NCI-H82 treated with DMSO at 0.1 percent for 48 hours (cell line): ENCODE results near the gene NALF2.

Source experiments
- DNase-seq: peaks from one replicate; lab custom pipeline; 2025; ENCODE audit not compliant: unreplicated experiment; lab: John Stamatoyannopoulos, UW

Gene NALF2

DNA sequence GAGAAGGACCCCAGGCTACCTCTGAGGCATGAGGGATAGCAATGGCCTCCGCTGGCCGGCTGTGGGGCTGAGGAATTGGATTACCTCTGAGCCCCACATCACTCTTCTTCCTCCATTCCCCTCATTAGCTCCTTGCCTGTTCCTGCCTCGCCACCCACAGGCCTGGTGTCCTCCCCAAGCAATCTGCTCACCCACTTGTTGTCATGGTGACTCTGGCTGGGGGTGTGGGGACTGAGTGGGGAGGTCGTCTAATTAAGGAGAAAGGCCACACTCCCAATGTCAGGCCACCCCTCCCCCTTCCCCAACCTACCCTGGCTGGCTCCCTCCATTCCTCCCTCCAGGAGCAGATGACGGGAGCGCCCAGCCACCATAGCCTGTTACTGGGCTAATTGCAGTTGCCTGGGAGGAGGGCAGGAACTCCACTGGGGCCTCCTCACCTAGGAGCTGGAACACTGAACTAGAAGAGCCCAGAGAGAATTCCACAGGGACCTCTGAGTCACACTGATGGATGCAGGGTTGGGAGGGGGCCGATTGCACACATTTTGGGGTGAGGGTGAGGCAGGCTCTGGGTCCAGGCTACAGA, 20.7 kb downstream of the NALF2 start:
- no peak for DNase-seq

DNA sequence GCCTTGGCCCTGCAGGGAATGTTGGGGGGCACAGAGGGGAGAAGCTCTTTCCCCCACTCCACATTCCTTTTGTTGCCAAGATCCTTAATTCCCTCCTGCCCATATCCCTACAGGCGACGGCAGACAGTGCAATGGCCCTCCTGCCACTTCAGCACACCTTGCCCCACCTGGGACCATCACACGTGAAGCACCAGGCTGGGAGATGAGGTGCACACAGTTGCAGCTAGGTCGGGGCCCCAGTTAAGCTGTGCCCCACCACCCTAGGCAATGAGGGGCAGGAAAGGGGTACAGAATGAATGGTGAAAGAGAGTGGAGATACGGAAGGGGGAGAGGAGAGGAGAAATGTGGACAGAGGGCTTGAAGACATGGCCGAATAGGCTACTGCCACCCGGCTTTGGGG, 26.2 kb downstream of the NALF2 start:
- DNase-seq, result no peak

DNA sequence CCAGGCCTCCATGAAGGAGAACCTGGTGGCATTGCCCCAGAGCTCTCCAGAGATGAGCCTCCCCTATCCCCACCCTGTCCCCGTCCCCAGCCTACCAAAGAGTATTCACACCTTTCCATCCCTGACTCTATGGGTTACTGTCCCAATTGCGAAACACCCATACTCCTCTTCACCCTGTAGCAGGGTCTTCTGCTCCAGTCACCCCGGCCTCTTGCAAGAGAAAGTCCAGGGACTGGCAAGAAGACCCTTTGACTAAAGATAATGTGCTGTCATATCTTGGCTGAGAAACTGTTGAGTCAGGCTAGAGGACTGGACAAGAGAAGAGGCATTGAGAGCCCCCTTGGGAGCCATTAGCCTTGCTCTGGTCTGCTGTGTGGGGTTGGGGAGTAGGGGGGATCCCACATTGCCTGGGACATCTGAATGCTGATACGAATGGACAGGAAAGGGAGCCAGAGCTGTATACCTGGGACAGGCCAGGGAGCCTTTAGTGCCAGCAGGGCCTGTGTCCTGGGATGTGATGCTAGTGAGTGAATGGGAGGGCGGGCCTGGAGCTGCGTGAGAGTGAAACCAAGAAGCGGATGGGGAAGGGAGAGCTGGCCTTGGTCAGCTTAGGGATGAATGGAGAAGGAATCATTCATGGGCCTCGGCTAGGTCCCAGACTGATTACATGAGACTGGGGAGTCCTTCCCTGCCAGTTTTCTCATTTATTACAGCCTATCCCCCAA, 27.1 kb downstream of the NALF2 start:
- DNase-seq, result no peak

DNA sequence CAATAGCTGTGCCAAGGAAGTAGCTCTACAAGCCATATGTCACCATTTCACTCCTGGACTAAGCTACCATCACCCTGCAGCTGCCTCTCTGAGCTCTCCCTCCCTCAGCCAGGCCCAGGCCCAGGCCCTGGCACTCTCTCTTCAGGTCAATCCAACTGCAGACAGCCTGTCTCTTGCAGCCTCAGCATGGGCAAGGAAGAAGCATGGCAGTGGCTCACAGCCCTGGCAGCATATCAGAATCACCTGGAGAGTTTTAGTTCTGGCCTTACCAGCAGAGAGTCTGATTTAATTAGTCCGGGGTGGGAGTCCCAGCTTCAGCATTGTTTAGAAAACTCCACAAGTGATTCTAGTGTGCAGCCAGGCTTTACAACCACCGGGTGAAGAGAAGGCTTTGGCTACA, 31.5 kb downstream of the NALF2 start:
- DNase-seq, result no peak

DNA sequence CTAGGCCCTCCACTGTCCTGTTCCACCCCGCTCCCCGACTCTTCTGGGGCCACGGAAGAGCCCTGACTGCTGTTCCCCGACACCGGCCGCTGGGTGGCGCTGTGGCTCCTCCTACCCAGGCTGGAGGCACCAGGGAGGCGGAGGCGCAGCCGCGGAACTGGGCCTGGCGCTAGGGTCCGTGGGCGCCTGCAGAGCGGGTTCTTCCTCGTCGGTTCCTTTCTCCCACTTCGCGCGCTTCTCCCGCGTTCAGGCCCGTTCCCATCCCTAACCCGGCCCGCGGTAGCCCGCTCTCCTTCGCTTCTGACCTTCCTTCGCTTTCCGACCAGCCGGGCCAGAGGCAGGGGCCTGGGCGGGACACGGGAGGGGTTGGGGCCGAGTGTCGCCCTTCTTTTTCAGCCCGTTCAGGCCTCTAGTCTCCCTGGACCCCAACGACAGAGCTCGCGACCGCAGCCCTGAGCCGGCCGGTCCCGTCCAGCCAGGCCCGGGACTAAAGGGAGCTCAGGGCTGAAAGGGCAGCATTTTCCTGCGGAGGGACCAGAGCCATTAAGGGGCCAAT, 34.3 kb downstream of the NALF2 start:
- DNase-seq, result peak; percentile 2

DNA sequence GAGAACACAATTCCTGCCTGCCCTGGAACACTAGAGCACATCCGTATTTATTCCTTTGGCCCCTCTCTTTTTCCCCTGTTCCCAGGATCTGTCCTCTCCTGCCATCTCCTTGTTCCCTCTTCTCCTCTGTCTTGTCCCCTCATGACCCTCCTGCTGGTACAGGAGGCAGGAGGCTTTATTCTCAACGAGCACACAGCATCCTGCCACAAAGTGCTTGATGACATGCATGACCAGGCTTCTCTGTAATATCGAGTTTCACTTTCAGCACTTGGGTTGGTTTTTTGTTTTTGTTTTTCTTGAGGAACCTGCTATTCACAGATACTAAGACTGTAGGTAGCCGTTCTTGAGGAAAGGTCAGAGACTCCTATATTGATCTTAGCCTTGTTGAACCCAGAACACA, 35.3 kb downstream of the NALF2 start:
- DNase-seq, result no peak

DNA sequence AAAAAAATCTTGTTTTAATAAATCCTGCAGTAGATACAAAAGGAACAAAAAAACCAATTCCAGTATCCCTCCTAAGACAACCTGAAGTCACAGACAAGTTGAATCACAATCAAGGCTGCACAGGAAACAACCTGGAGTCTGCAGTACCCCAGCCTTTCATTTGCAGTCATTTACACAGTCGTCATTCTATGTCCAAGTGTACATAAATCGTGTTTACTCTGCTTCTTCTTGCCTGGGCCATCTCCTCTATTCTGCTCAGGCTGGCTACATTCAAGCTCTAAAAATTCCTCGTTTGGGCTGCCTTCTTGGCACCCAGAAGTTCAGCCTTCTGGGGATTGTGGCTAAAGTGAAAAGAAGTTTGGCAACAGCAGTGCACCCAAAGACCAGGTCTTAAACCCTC, 37.8 kb downstream of the NALF2 start:
- DNase-seq, result no peak

DNA sequence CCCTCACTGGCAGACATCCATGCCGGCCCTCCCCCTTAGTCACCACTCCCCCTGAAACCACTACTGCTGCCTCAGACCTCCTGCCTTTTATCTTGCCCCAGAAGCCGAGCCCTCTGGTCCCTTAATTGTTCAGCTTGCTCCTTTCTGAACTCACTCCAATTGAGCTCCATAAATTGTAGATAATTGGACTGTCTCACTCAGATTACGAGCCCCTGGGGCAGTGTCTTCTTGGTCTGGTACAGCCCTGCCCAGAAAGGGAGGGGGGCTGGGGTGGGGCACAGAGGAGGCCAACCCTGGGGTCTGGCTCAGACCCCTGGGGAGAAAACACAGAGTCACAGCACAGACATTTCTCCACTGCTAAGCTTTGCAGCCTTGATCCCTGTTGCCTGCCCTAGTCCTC, 39.4 kb downstream of the NALF2 start:
- DNase-seq, result no peak

DNA sequence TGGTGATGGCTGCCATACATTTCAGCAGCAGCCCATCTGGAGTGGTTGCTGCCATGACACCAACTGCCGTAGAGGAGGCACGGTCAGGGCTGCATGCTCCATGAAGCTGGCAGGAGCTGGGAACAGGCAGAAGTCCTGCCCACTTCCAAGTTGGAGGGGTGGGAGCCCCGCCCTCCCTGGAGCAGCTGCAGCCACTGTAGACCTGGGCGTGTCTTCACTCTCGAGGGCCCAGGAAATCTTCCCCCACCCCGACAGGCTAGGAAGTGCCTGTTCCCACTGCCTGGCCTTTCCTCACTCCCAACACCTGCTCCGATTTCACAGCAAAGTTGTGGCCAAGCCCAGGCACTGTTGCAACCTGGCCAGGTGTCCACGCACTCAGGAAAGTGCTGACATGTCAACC, 42.3 kb downstream of the NALF2 start:
- DNase-seq, result no peak

DNA sequence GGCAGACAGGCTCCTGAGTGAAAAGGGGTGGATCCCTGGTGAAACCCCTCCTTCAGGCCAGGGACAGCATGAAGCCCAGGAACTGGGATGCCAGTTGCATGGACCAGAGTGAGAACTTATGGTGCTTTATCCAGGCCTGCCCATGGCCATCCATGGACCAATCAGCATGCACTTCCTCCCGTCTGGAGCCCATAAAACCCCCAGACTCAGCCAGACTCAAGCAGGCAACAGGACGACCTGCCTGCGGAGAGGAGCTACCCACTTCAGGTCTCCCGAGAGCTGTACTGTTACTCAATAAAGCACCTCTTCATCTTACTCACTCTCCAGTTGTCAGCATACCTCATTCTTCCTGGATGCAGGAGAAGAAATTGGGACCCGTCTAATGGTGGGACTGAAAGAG, 42.9 kb downstream of the NALF2 start:
- no peak for DNase-seq

DNA sequence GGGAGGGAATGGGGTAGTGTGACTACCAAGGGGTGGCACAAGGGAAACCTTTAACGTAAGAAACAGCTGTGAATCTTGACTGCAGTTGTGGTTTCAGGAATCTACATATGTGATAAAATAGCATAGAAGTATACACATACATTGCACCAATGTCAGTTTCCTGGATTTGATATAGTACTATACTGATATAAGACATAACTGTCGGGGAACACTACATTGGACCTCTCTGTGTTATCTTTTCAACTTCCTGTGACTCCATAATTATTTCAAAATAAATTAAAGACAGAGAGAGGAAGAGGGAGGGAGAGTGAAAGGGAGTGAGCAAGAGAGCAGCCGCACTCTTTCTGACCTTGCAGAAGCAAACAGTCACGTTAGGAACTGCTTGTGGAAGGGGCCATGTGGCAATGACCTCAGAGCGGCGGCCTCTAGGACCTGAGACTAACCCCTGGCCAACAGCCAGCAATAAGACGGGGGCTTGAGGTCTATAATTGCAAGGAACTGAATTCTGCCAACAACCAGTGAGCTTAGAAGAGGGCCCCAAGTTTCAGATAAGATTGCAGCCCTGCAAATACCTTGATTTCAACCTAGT, 47.4 kb downstream of the NALF2 start:
- no peak for DNase-seq

DNA sequence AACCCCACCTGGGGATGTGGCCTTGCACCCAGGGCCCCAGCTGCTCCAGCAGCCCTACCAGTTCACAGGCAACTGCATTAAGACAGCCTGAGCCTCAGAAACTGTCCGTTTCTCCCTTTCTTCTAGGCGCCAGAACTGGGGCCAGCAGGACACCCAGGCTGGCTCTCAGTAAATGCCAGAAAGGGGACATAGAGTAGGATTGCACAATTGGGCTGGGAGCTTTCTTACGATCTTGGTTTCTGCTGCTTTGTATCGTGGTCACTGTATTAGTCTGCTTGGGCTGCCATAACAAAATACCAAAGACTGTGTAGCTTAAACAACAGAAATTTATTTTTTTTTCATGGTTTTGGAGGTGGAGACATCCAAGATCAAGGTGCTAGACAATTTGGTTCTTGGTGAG, 48.4 kb downstream of the NALF2 start:
- no peak for DNase-seq
